GM18505 (cell line): Measurements from ENCODE around the gene NRBP1.

ENCODE experiments used
- ATAC-seq: cut with Tn5 transposase; IDR thresholded peaks from one replicate; pipeline ENCODE4 v1.9.1; 2021; ENCODE audit not compliant: unreplicated experiment
- POLR2A ChIP-seq: IDR thresholded peaks from 4 replicates; pipeline ENCODE4 v1.6.1; 2011; ENCODE audit warnings: borderline replicate concordance; ENCODE audit not compliant: insufficient read depth, insufficient read length; ENCODE audit errors: extremely low read depth

Gene NRBP1

DNA sequence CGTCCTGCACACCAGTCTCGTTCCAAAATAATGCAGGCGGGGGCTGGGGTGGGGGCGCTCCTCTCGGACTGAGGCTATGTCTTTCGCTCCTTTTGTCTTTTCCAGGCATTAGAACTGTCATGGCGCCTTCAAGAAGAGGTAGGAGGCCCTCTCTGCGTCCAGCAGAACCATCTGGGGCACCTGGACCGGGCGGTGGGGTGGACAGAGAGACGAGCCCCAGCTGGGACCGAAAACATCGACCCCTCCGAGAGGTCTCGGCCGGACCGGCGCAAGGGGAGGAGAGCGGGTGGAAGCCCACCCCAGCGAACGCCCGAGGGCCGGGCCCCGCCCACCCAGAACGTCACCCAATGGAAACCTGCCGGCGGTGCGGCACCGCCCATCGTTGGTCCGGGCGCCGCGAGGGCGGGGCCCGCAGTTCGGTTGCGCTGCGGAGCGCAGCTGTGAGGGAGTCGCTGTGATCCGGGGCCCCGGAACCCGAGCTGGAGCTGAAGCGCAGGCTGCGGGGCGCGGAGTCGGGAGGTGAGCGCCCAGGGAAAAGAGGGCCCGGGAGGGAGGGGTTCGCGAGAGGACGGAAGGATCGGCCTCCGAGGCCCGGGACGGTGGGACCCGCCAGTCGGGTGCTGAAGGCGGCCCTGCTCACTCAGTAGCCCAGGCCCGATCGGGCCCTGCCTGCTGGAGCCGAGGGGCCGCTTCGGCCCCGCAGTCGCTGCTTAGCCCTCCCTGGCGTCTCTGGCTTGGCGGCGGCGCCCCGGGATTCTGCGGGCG is at the start of gene NRBP1:
TSS of gene NRBP1 (plus strand) at position 419 of the 765 bp plus-strand sequence. CDS start 4,643 bp downstream, outside the sequence.
- ATAC-seq, result peak; percentile 84
- peak; percentile 90 for TF ChIP-seq POLR2A

- ATAC-seq, result no peak
- TF ChIP-seq POLR2A, result no peak
Observed at GRCh38 chr2:27378809-27379290, 49.6 kb upstream of the NRBP1 start.

- no peak for ATAC-seq
Observed at GRCh38 chr2:27379383-27379835, 49.0 kb upstream of the NRBP1 start.

GRCh38 chr2:27379836-27380625 is 48.4 kb upstream of the NRBP1 start:
- no peak for ATAC-seq
- TF ChIP-seq POLR2A, result peak; percentile 38

More at GRCh38 chr2:27379383-27379835, 49.0 kb upstream of the NRBP1 start:
- no peak for TF ChIP-seq POLR2A

DNA sequence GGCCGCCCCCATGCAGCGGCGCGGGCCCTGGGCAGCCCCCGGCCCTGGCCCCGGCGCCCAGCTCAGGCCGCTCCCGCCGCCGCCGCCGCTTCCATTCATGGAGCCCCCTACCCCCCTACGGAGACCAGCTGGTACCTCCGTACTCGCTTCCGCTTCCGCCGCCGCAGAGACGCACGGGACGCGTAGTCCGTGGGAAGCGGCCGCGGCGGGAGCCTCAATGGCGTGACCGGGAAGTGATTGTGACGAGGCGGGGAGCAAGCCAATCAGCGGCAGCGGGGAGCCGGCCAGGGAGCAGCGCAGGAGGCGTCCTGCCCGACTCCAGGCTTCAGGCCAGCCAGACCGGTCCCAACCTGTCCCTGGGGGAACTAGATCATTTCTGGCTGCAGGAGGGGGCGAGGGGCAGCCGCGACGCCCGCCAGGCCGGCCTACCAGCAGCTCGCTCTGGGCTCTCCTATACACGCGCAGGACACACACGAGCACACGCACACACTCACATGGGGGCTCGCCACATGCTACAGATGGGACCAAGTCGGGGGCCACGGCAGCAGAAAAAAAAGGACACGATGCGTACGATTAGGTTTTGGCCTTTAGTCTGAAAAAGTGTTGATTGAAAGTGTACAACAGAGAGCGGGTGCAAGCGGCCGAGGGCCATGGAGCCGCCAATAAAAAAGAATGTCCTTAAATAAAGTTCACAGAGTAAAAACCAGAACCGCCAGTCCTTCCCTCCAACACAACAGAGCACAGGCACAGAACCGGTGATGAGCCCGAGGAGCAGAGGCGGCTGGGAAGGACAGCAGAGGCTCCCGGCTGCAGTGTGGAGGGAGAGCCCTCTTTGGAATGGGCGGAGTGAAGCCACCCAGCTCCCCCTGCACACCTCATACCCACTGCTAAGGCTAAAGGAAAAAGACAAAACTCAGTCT is 47.5 kb upstream of the NRBP1 start, which contains the start of gene ZNF513:
TSS of gene ZNF513 (minus strand) at position 109 of the 920 bp plus-strand sequence. CDS start 208 bp downstream, outside the sequence.
- TF ChIP-seq POLR2A, result peak; percentile 77
- peak; percentile 80 for ATAC-seq

DNA sequence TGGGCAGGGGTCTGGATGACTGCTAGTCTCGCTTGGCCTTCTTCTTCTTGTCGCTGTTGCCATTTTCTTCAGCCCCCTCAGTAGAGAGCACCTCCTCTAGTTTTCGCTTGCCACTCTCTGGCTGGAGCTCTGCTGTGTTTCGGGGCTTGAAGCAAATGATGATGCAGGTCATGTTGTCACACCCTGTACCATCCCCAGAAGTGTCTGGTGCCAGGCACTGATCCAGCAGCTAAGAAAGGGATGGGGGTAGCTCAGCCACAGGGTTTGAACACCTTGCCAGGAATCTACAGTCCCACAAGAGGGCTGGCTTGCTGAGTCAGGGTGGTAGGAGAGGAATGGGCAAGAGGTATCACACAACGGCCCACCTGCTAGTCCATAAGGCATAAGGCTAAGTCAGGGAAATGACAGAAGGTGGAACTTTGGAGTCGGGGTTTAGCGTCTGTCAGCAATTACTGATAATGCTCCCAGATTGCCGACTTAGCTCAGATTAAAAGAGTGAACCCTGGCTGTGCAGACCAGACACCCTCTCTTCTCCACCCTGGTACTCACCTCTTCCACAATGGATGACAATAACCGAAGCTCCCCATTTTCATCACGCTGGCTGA is 46.8 kb upstream of the NRBP1 start:
- no peak for ATAC-seq
- TF ChIP-seq POLR2A, result no peak

DNA sequence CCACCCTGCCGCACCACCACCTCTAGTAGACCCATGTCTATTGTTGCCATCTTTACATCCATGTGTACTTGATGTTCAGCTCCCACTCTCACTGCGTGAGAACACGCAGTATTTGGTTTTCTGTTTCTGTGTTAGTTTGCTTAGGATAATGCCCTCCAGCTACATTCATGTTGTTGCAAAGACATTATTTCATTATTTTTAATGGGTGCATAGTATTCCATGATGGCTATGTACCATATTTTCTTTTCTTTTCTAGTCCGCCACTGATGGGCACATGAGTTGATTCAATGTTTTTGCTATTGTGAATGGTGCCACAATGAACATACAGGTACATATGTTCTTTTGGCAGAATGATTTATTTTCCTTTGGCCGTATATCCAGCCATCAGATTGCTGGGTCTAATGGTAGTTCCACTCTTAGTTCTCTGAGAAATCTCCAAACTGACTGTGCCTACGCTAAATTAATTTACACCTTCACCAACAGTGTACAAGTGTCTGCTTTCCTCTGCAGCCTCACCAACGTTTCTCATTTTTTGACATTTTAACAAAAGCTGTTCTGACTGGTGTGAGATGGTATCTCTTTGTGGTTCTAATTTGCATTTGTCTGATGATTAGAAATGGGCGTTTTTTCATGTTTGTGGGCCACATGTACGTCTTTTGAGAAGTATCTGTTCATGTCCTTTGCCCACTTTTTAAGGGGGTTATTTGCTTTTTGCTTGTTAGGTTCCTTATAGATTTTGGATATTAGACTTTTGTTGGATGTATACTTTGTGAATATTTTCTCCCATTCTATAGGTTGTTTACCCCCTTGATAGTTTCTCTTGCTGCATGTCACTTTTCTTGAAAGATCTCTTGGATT is 37.4 kb upstream of the NRBP1 start:
- no peak for TF ChIP-seq POLR2A
- no peak for ATAC-seq

DNA sequence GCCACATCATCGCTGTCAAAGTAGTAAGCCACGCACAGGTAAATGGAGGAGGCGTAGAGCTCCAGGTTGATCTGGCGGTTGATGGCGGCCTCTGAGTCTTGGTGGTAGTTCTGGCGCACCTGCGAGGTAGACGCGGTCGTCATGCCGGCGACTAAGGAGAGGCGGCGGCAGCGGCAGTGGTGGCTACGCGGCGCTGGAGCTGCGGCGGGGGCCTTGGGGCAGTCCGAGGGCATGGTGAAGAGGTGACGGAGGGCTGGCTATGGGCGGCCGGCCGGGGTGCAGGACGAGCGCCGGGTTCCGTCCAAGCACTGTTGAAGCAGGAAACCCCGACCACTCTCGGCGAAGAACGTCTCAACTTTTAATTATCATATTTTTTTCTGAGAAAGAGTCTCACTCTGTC is 35.2 kb upstream of the NRBP1 start:
- no peak for TF ChIP-seq POLR2A
- no peak for ATAC-seq

- TF ChIP-seq POLR2A, result no peak
Observed at GRCh38 chr2:27398962-27399361, 29.5 kb upstream of the NRBP1 start.

GRCh38 chr2:27400348-27401135 is 27.9 kb upstream of the NRBP1 start:
- TF ChIP-seq POLR2A, result no peak
- no peak for ATAC-seq

More at GRCh38 chr2:27398962-27399361, 29.5 kb upstream of the NRBP1 start:
- no peak for ATAC-seq
